HL-60 (cell line): ENCODE measurements around the gene SLC45A1.

ENCODE experiments used
- DNase-seq, 2 experiments: peaks; one replicate each; pipeline ENCODE4 v3.0.0-alpha.2; 2010 to 2020; ENCODE audit warnings: low read depth in 1 of 2, low spot score in 1 of 2
- H3K27ac ChIP-seq: fragments of 250-450 bp; sonication (Bioruptor Pico); replicated peaks from 2 replicates; pipeline ENCODE4 v1.5.1; 2020; ENCODE audit warnings: mild to moderate bottlenecking, moderate library complexity
- H3K27me3 ChIP-seq: fragments of 250-450 bp; sonication (Bioruptor Pico); 2 replicates; pipeline ENCODE4 v1.5.1; 2021; ENCODE audit warnings: mild to moderate bottlenecking, moderate library complexity; ENCODE audit not compliant: insufficient read depth, poor library complexity, severe bottlenecking
- H3K4me3 ChIP-seq: replicated peaks from 2 replicates; pipeline ENCODE4 v1.5.1; 2011; ENCODE audit warnings: mild to moderate bottlenecking, control low read depth, low read length; ENCODE audit not compliant: insufficient read depth
- CTCF ChIP-seq: IDR thresholded peaks from one replicate; pipeline ENCODE4 v1.5.1; 2011; ENCODE audit warnings: low read length, control low read depth, inconsistent platforms; ENCODE audit not compliant: insufficient read depth
- GABPA ChIP-seq: IDR thresholded peaks from 2 replicates; pipeline ENCODE4 v1.6.1; 2012; ENCODE audit warnings: low read depth
- POLR2AphosphoS5 ChIP-seq: IDR thresholded peaks from 2 replicates; pipeline ENCODE4 v1.6.1; 2012; ENCODE audit warnings: low read depth
- REST ChIP-seq: IDR thresholded peaks from 2 replicates; pipeline ENCODE4 v1.6.1; 2012; ENCODE audit warnings: low read depth; ENCODE audit not compliant: insufficient replicate concordance
- SPI1 ChIP-seq: IDR thresholded peaks from 2 replicates; pipeline ENCODE4 v1.6.1; 2012; ENCODE audit warnings: low read depth, mild to moderate bottlenecking, borderline replicate concordance

The SLC45A1 gene

GRCh38 chr1:8352471-8352845, 34.5 kb downstream of the SLC45A1 start:
- Histone ChIP-seq H3K4me3 (no peak overlapping the region), H3K27me3 (peaks cover 2% of the 10 kb centered on the region), H3K27ac (no peak overlapping the region)
- no peak for TF ChIP-seq GABPA
- no peak for TF ChIP-seq POLR2AphosphoS5
- no peak for TF ChIP-seq REST
- no peak for TF ChIP-seq SPI1
- TF ChIP-seq CTCF = no peak
- no peak for DNase-seq

GRCh38 chr1:8352886-8353785, 35.2 kb downstream of the SLC45A1 start:
- Histone ChIP-seq H3K27ac (no peak overlapping the region), H3K27me3 (peaks cover 2% of the 10 kb centered on the region), H3K4me3 (no peak overlapping the region)
- no peak for DNase-seq
- TF ChIP-seq POLR2AphosphoS5 = no peak
- no peak for TF ChIP-seq CTCF
- TF ChIP-seq SPI1 = no peak
- no peak for TF ChIP-seq GABPA
- TF ChIP-seq REST = no peak

DNA sequence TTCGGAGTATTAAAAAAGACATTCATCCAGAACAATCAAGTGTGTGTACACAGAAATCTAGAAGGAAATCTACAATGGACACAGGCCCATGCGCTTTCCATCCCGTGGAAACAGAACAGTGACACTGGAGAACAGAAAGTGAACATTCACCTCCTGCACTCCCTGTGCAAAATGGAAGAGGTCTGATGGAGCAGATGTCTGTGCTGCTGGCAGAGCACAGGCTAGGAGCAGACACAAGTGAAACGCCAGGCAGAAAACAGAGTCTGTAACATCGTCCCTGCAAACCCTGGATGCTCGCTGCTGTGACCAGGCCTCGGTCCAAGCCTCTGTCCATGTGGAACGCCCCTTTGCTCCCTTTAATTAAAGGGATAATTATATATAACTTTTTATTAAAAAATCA, 36.1 kb downstream of the SLC45A1 start:
- DNase-seq = no peak
- H3K27ac ChIP-seq = no peak overlapping the region
- no peaks in the 10 kb centered on the region for H3K27me3 ChIP-seq
- H3K4me3 ChIP-seq = no peak overlapping the region
- TF ChIP-seq CTCF (no peak), POLR2AphosphoS5 (no peak), REST (no peak), GABPA (no peak), SPI1 (no peak)
